Measurements from ENCODE around the gene DEPP1.

DNA sequence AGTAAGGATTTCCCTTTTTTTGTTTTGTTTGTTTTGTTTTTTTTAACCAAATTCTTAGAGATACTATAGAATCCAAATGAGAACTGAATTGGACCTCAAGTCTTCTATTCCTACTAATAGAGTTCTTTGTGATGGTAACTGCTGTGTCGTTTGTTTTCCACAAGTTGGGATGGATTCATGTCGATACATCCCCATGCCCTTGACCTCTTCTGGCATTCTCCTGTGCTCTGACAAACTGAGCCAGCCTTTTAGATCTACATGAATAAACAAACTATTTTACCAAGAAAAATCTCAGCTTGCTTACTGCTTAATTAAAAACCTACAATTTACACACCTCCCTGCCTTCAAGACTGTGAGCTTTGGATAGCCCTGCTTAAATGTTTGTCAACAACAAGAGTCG lies 26.1 kb upstream of the DEPP1 start:
- TF ChIP-seq GATA2 (IDR thresholded peaks at IDR 0.05; ENCODE audit: low read depth, low read length) (no peak), GATA3 (IDR thresholded peaks at IDR 0.05; ENCODE audit: low read depth, low read length) (no peak)
